H1 (cell line): ENCODE results near the gene KLK6. TPM values are rescaled to one million over a fixed set of nuclear protein-coding genes. Genes with fewer than 3 reads are reported as not detected.

Experiments used
- CTCF ChIA-PET: fragments of 300-600 bp; sonication (Branson Sonifier 250); formaldehyde crosslinking; loops from one replicate; lab custom pipeline; 2021; ENCODE audit not compliant: partially characterized antibody; lab: Charles Lee
- POLR2A ChIA-PET: fragments of 300-600 bp; sonication (Branson Sonifier 250); formaldehyde crosslinking; loops from one replicate; lab custom pipeline; 2021; ENCODE audit warnings: inconsistent platforms; ENCODE audit not compliant: partially characterized antibody; lab: Charles Lee
- DNase-seq, 2 experiments: peaks; one replicate each; pipeline versions ENCODE4 v3.0.0 to v3.0.0-alpha.2; 2010 to 2022; ENCODE audit warnings: low spot score in 2 of 2, low read depth in 1 of 2, mixed read lengths in 1 of 2
- FAIRE-seq: peaks from 2 replicates; lab custom pipeline; 2011; peaks lifted over from hg19 to GRCh38; lab: Jason Lieb, UNC
- H2AFZ ChIP-seq: 2 replicates; pipeline ENCODE4 v1.8.1; 2012; ENCODE audit warnings: low read length, inconsistent platforms
- H2AK5ac ChIP-seq: 2 replicates; pipeline ENCODE4 v1.6.1; 2013; ENCODE audit warnings: low read depth, low read length
- H2BK120ac ChIP-seq: replicated peaks from 2 replicates; pipeline ENCODE3; 2013; ENCODE audit warnings: low read depth, low read length, inconsistent platforms
- H2BK12ac ChIP-seq: 2 replicates; pipeline ENCODE4 v1.6.1; 2013; ENCODE audit warnings: low read depth, low read length
- H2BK15ac ChIP-seq: 2 replicates; pipeline ENCODE4 v1.6.1; 2013; ENCODE audit warnings: low read length
- H2BK20ac ChIP-seq: 2 replicates; pipeline ENCODE4 v1.6.1; 2013; ENCODE audit warnings: low read length
- H2BK5ac ChIP-seq: 2 replicates; pipeline ENCODE4 v1.6.1; 2013; ENCODE audit warnings: low read depth, low read length
- H3K14ac ChIP-seq: 2 replicates; pipeline ENCODE4 v1.6.1; 2013; ENCODE audit warnings: inconsistent platforms; ENCODE audit not compliant: insufficient read length
- H3K18ac ChIP-seq: 2 replicates; pipeline ENCODE4 v1.6.1; 2013; ENCODE audit warnings: low read length; ENCODE audit errors: extremely low read depth
- H3K23ac ChIP-seq: 2 replicates; pipeline ENCODE4 v1.6.1; 2013; ENCODE audit warnings: inconsistent platforms; ENCODE audit not compliant: insufficient read length
- H3K23me2 ChIP-seq: 2 replicates; pipeline ENCODE4 v1.6.1; 2013; ENCODE audit warnings: low read depth, low read length
- H3K27ac ChIP-seq: 2 replicates; pipeline ENCODE4 v1.6.1; 2011; ENCODE audit warnings: low read depth, low read length, inconsistent platforms
- H3K27me3 ChIP-seq, 4 experiments: replicated peaks in 1 of 4; 1 replicate in 1 of 4; 2 replicates in 3 of 4; pipeline versions ENCODE4 v1.6.1 to v1.8.1; 2011 to 2013; ENCODE audit warnings: low read length in 3 of 4, mild to moderate bottlenecking in 3 of 4, inconsistent platforms in 2 of 4, mixed read lengths in 2 of 4, moderate library complexity in 1 of 4; ENCODE audit not compliant: control insufficient read depth in 3 of 4, insufficient read depth in 3 of 4; ENCODE audit errors: extremely low read depth in 1 of 4
- H3K36me3 ChIP-seq, 4 experiments: 2 replicates each; pipeline versions ENCODE4 v1.6.1 to v1.8.1; 2011 to 2013; ENCODE audit warnings: mild to moderate bottlenecking in 4 of 4, low read length in 3 of 4, moderate library complexity in 2 of 4, control low read depth in 1 of 4, inconsistent platforms in 1 of 4; ENCODE audit not compliant: insufficient read depth in 4 of 4, control insufficient read depth in 2 of 4
- H3K4ac ChIP-seq: replicated peaks from 2 replicates; pipeline ENCODE3; 2013; ENCODE audit warnings: low read length, low read depth, mixed read lengths, inconsistent platforms; ENCODE audit not compliant: insufficient read length
- H3K4me1 ChIP-seq, 4 experiments: replicated peaks in 1 of 4; 1 replicate in 1 of 4; 2 replicates in 3 of 4; pipeline versions ENCODE4 v1.6.1 to v1.8.1; 2011 to 2013; ENCODE audit warnings: low read length in 3 of 4, inconsistent platforms in 2 of 4, mixed read lengths in 1 of 4; ENCODE audit not compliant: insufficient read depth in 4 of 4, control insufficient read depth in 3 of 4
- H3K4me2 ChIP-seq, 2 experiments: 2 replicates each; pipeline versions ENCODE4 v1.6.1 to v1.8.1; 2011 to 2013; ENCODE audit warnings: low read depth in 2 of 2, low read length in 2 of 2, control low read depth in 1 of 2, inconsistent platforms in 1 of 2, mild to moderate bottlenecking in 1 of 2; ENCODE audit not compliant: insufficient read depth in 1 of 2
- H3K4me3 ChIP-seq, 4 experiments: fragments of 200-600, 300-600 bp in 1 of 4; sonication (generic), shearing (Covaris generic), sonication (Bioruptor Twin) in 1 of 4; 2 replicates each; pipeline versions ENCODE4 v1.5.1 to v1.8.1; 2011 to 2016; ENCODE audit warnings: low read length in 4 of 4, low read depth in 3 of 4, control low read depth in 2 of 4, inconsistent platforms in 2 of 4, mild to moderate bottlenecking in 2 of 4, mixed read lengths in 1 of 4, moderate library complexity in 1 of 4; ENCODE audit not compliant: insufficient read depth in 2 of 4; ENCODE audit errors: extremely low read depth in 1 of 4
- H3K56ac ChIP-seq: replicated peaks from 2 replicates; pipeline ENCODE3; 2013; ENCODE audit warnings: low read depth, mild to moderate bottlenecking, mixed read lengths, low read length, inconsistent platforms; ENCODE audit not compliant: insufficient read length
- H3K79me1 ChIP-seq: 2 replicates; pipeline ENCODE4 v1.6.1; 2013; ENCODE audit warnings: low read depth, low read length, control low read depth
- H3K79me2 ChIP-seq, 2 experiments: 2 replicates each; pipeline versions ENCODE4 v1.6.1 to v1.8.1; 2012 to 2013; ENCODE audit warnings: low read length in 2 of 2, mild to moderate bottlenecking in 2 of 2, inconsistent platforms in 1 of 2; ENCODE audit not compliant: insufficient read depth in 2 of 2, control insufficient read depth in 1 of 2
- H3K9ac ChIP-seq, 4 experiments: replicated peaks in 1 of 4; 1 replicate in 1 of 4; 2 replicates in 3 of 4; pipeline versions ENCODE4 v1.6.1 to v1.8.1; 2011 to 2013; ENCODE audit warnings: low read depth in 3 of 4, low read length in 3 of 4, control low read depth in 2 of 4, mild to moderate bottlenecking in 2 of 4, moderate library complexity in 2 of 4, inconsistent platforms in 1 of 4; ENCODE audit errors: extremely low read depth in 1 of 4
- H3K9me3 ChIP-seq, 2 experiments: 2 replicates each; pipeline versions ENCODE4 v1.6.1 to v1.8.1; 2012 to 2013; ENCODE audit warnings: mild to moderate bottlenecking in 2 of 2, moderate library complexity in 2 of 2, control low read depth in 1 of 2, inconsistent platforms in 1 of 2, low read depth in 1 of 2, low read length in 1 of 2, mixed read lengths in 1 of 2; ENCODE audit not compliant: insufficient read depth in 2 of 2
- H4K20me1 ChIP-seq, 2 experiments: replicated peaks in 1 of 2; 2 replicates each; pipeline versions ENCODE3 to v1.8.1; 2011 to 2013; ENCODE audit warnings: inconsistent platforms in 2 of 2, low read length in 2 of 2, mild to moderate bottlenecking in 1 of 2; ENCODE audit not compliant: insufficient read depth in 2 of 2, control insufficient read depth in 1 of 2
- H4K5ac ChIP-seq: 2 replicates; pipeline ENCODE4 v1.6.1; 2013; ENCODE audit warnings: low read length, low read depth, mixed read lengths, inconsistent platforms; ENCODE audit not compliant: insufficient read length
- H4K8ac ChIP-seq: 2 replicates; pipeline ENCODE4 v1.8.0; 2013; ENCODE audit warnings: mild to moderate bottlenecking, moderate library complexity, low read length, inconsistent platforms; ENCODE audit not compliant: insufficient read depth; ENCODE audit errors: extremely low read depth
- H4K91ac ChIP-seq: replicated peaks from 2 replicates; pipeline ENCODE3; 2013; ENCODE audit warnings: low read length, mixed read lengths, inconsistent platforms; ENCODE audit not compliant: insufficient read length
- BCL11A ChIP-seq, 2 experiments: IDR thresholded peaks; one replicate each; pipeline ENCODE4 v1.6.1; 2011; ENCODE audit warnings: low read depth in 2 of 2, low read length in 2 of 2, mild to moderate bottlenecking in 2 of 2
- EZH2 ChIP-seq: fragments of 200-600 bp; sonication (generic); IDR thresholded peaks from 2 replicates; pipeline ENCODE4 v1.7.1; 2012; ENCODE audit warnings: low read depth, mild to moderate bottlenecking, moderate library complexity, low read length, inconsistent platforms; ENCODE audit not compliant: severe bottlenecking
- FOSL1 ChIP-seq: IDR thresholded peaks from 2 replicates; pipeline ENCODE4 v1.6.1; 2011; ENCODE audit warnings: mild to moderate bottlenecking, low read depth, low read length, moderate library complexity; ENCODE audit not compliant: insufficient read depth
- GTF2F1 ChIP-seq: IDR thresholded peaks from 2 replicates; pipeline ENCODE4 v1.6.1; 2012; ENCODE audit warnings: low read depth, low read length, improper control_type of control experiment, borderline replicate concordance
- PHF8 ChIP-seq: fragments of 200-600 bp; sonication (generic); conservative IDR thresholded peaks from 2 replicates; pipeline ENCODE4 v1.7.1; 2012; ENCODE audit warnings: low read depth, mild to moderate bottlenecking, inconsistent platforms, low read length, moderate library complexity
- POLR2AphosphoS5 ChIP-seq: IDR thresholded peaks from 2 replicates; pipeline ENCODE4 v1.6.1; 2011; ENCODE audit warnings: low read depth, low read length
- SAP30 ChIP-seq: fragments of 300-600 bp; sonication (generic); IDR thresholded peaks from 2 replicates; pipeline ENCODE4 v1.7.1; 2012; ENCODE audit warnings: low read length, moderate library complexity, mild to moderate bottlenecking, inconsistent platforms; ENCODE audit not compliant: insufficient read depth, insufficient replicate concordance
- SP1 ChIP-seq: IDR thresholded peaks from 2 replicates; pipeline ENCODE4 v1.6.1; 2011; ENCODE audit warnings: low read depth, low read length
- SP2 ChIP-seq: IDR thresholded peaks from 2 replicates; pipeline ENCODE4 v1.6.1; 2012; ENCODE audit warnings: mild to moderate bottlenecking, low read length, inconsistent platforms
- WGBS, 2 experiments: shearing (Covaris generic) in 1 of 2; methylation state at CpG; one replicate each; pipeline versions ENCODE4 v1.1.6 to v1.1.7; 2013 to 2015; ENCODE audit warnings: low lambda C conversion rate in 2 of 2, mixed read lengths in 2 of 2, inconsistent platforms in 1 of 2, low coverage in 1 of 2, missing lambda C conversion rate in 1 of 2; ENCODE audit not compliant: insufficient replicate concordance in 2 of 2, insufficient coverage in 1 of 2, insufficient read length in 1 of 2; ENCODE audit errors: extremely low coverage in 1 of 2, missing lambda C conversion rate in 1 of 2; 5-methylcytosine and 5-hydroxymethylcytosine counted together
- polyA plus RNA-seq, 7 experiments: library from polyadenylated mRNA; depleted of rRNA in 3 of 7; stranded (reverse) in 5 of 7; unstranded in 2 of 7; fragments of >200 nt in 5 of 7; fragments of 200-250 nt in 2 of 7; gene quantifications; 1 replicate in 5 of 7; 2 replicates in 1 of 7; 4 replicates in 1 of 7; pipeline versions ENCODE4 v1.2.1 to v1.2.3, GENCODE V29; 2011 to 2013; ENCODE audit warnings: missing spikeins in 2 of 7, mixed read lengths in 2 of 7
- total RNA-seq: library from RNA; stranded (reverse); fragmentation: NEBNext Ultra II Directional; extraction: Animal tissue kit (Norgen Biotek cat#: 25700); gene quantifications from 2 replicates; pipeline ENCODE4 v1.2.1, GENCODE V29; 2021
- TF ChIP-seq, protein P1 (sequence below), 3 experiments: IDR thresholded peaks; 1 replicate in 2 of 3; 2 replicates in 1 of 3; pipeline versions ENCODE4 v1.5.1 to v1.6.1; 2011; ENCODE audit warnings: low read length in 3 of 3, mild to moderate bottlenecking in 3 of 3, inconsistent platforms in 2 of 3, low read depth in 1 of 3, moderate library complexity in 1 of 3; ENCODE audit not compliant: insufficient read depth in 1 of 3; ENCODE audit errors: control extremely low read depth in 1 of 3

Gene KLK6
- total and polyA plus RNA-seq, 2 of the 8 experiments (the other 6 are each of a cell fraction or from before 2014, with no cell fraction given) = 0.69 to 3.2 TPM

DNA sequence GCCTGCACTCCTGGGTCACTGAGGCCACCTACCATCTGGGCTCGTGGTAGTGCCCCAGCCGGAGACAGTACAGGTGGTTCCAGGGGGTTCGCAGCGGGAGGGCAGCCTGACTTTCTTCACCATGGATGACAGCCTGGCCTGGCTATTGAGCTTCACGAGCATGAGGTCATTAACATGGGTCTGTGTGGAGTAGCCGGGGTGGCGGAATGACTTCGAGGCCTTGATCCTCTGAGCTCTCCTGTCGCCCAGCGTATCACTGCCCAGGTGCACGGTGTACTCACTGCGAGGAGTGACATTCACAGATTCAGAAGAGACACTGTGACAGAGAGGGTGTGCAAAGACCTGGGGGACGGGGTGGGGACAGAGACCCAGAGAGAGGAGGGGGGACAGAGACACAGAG is 10.8 kb upstream of the KLK6 start:
- Histone ChIP-seq H3K79me2 (no peaks in the 10 kb centered on the region), H3K18ac (peak overlapping the region; percentile 60; the same call in 1 of the 2 replicates), H3K79me1 (no peaks in the 10 kb centered on the region), H3K9ac (no peak overlapping the region; a peak in 1 of 7 replicates), H3K4me1 (peaks cover 3 to 30% (median 16%) of the 10 kb centered on the region in 4 experiments; a peak in 5 of 7 replicates), H3K23me2 (peaks cover 2% of the 10 kb centered on the region; the same call in 1 of the 2 replicates), H2BK12ac (no peak overlapping the region), H3K9me3 (no peaks in the 10 kb centered on the region), H2BK15ac (no peak overlapping the region), H3K27me3 (peaks cover 0 to 6% (median 1%) of the 10 kb centered on the region in 4 experiments; a peak in 2 of 7 replicates), H2AFZ (no peak overlapping the region), H3K27ac (no peak overlapping the region), H2BK5ac (no peak overlapping the region), H3K23ac (no peak overlapping the region), H3K4ac (no peak overlapping the region), H3K56ac (no peak overlapping the region), H2BK20ac (no peak overlapping the region), H3K4me3 (no peak overlapping the region), H3K36me3 (0 out of 8 replicates have a peak, but pooled peaks cover 0 to 3% (median 0%) of the 10 kb centered on the region in 4 experiments), H4K20me1 (no peaks in the 10 kb centered on the region), H4K5ac (no peak overlapping the region), H2BK120ac (no peak overlapping the region), H4K8ac (no peak overlapping the region), H4K91ac (no peak overlapping the region), H2AK5ac (no peak overlapping the region), H3K14ac (no peak overlapping the region), H3K4me2 (peak overlapping the region in 1 of 2 experiments; percentile 20; a peak in 1 of 4 replicates)
- FAIRE-seq (no peak), DNase-seq (no peak)
- CTCF ChIA-PET = interaction anchor here (1.2 to 1.3 kb wide), 3 partner anchors 22 to 116 kb away, joined by 3 to 4 read pairs (median 3); no protein-coding TSS in a partner anchor
- POLR2A ChIA-PET = interaction anchor here (0.7 to 1.1 kb wide), 3 partner anchors 14 to 37 kb away, joined by 3 to 4 read pairs (median 4); no protein-coding TSS in a partner anchor
- 65% methylated on average over 12 of the region's 13 CpGs; no CpG with 5 or more reads in 1 of the 2 experiments for WGBS, 2 experiments
- TF ChIP-seq SAP30 (no peak), SP2 (no peak), GTF2F1 (no peak), FOSL1 (no peak), PHF8 (no peak), BCL11A (IDR thresholded peaks at IDR 0.05; ENCODE audit: low read depth in 2 of 2, low read length in 2 of 2) (no peak), EZH2 (no peak), SP1 (no peak), POLR2AphosphoS5 (no peak)
- TF ChIP-seq, protein P1, sequence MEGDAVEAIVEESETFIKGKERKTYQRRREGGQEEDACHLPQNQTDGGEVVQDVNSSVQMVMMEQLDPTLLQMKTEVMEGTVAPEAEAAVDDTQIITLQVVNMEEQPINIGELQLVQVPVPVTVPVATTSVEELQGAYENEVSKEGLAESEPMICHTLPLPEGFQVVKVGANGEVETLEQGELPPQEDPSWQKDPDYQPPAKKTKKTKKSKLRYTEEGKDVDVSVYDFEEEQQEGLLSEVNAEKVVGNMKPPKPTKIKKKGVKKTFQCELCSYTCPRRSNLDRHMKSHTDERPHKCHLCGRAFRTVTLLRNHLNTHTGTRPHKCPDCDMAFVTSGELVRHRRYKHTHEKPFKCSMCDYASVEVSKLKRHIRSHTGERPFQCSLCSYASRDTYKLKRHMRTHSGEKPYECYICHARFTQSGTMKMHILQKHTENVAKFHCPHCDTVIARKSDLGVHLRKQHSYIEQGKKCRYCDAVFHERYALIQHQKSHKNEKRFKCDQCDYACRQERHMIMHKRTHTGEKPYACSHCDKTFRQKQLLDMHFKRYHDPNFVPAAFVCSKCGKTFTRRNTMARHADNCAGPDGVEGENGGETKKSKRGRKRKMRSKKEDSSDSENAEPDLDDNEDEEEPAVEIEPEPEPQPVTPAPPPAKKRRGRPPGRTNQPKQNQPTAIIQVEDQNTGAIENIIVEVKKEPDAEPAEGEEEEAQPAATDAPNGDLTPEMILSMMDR (IDR thresholded peaks at IDR 0.05; ENCODE audit: control extremely low read depth in 1 of 3, insufficient read depth in 1 of 3, low read depth in 1 of 3, low read length in 3 of 3) = no peak
